ENCODE measurements around the gene VRK2.
"Not testable (repeated sequence)": the region's sequence is repeated elsewhere in the genome, so short reads cannot be mapped to it uniquely, and the experiment has no call there.

The VRK2 gene

GRCh38 chr2:58145769-58146168 lies 99.2 kb downstream of the VRK2 start:
- H3K27ac ChIP-seq, H3K4me3 ChIP-seq: not testable (repeated sequence)

GRCh38 chr2:58146707-58147106 lies 100.1 kb downstream of the VRK2 start:
- Histone ChIP-seq H3K4me3 (no peak overlapping the region), H3K27ac (no peak overlapping the region)

- H3K4me3 ChIP-seq: no peak overlapping the region
- H3K27ac ChIP-seq: no peak overlapping the region
Measured at GRCh38 chr2:58155160-58155778, 108.7 kb downstream of the VRK2 start.

- no peak overlapping the region for H3K4me3 ChIP-seq
- H3K27ac ChIP-seq: no peak overlapping the region
Measured at GRCh38 chr2:58156780-58157179, 110.2 kb downstream of the VRK2 start.

- no peak overlapping the region for H3K4me3 ChIP-seq
- H3K27ac ChIP-seq: no peak overlapping the region
Measured at GRCh38 chr2:58157754-58158153, 111.1 kb downstream of the VRK2 start.

GRCh38 chr2:58158481-58158880 lies 111.9 kb downstream of the VRK2 start:
- Histone ChIP-seq H3K4me3 (no peak overlapping the region), H3K27ac (no peak overlapping the region)

GRCh38 chr2:58163913-58164312 lies 117.3 kb downstream of the VRK2 start:
- Histone ChIP-seq H3K4me3 (no peak overlapping the region), H3K27ac (no peak overlapping the region)

GRCh38 chr2:58168130-58168529 lies 121.5 kb downstream of the VRK2 start:
- H3K27ac ChIP-seq: not testable (repeated sequence)

GRCh38 chr2:58169845-58170244 lies 123.2 kb downstream of the VRK2 start:
- not testable (repeated sequence) for H3K4me3 ChIP-seq, H3K27ac ChIP-seq

More at GRCh38 chr2:58168130-58168529, 121.5 kb downstream of the VRK2 start:
- not testable (repeated sequence) for H3K4me3 ChIP-seq

GRCh38 chr2:58170334-58170933 lies 123.8 kb downstream of the VRK2 start:
- not testable (repeated sequence) for H3K4me3 ChIP-seq, H3K27ac ChIP-seq

GRCh38 chr2:58171831-58172230 lies 125.2 kb downstream of the VRK2 start:
- not testable (repeated sequence) for H3K27ac ChIP-seq, H3K4me3 ChIP-seq

GRCh38 chr2:58177187-58177586 lies 130.6 kb downstream of the VRK2 start:
- not testable (repeated sequence) for H3K27ac ChIP-seq

GRCh38 chr2:58180175-58180574 lies 133.6 kb downstream of the VRK2 start:
- H3K4me3 ChIP-seq, H3K27ac ChIP-seq: not testable (repeated sequence)

More at GRCh38 chr2:58177187-58177586, 130.6 kb downstream of the VRK2 start:
- not testable (repeated sequence) for H3K4me3 ChIP-seq

GRCh38 chr2:58180635-58181034 lies 134.0 kb downstream of the VRK2 start:
- no peak overlapping the region for H3K27ac ChIP-seq

GRCh38 chr2:58182527-58182926 lies 135.9 kb downstream of the VRK2 start:
- no peak overlapping the region for H3K27ac ChIP-seq
- H3K4me3 ChIP-seq: no peak overlapping the region

More at GRCh38 chr2:58180635-58181034, 134.0 kb downstream of the VRK2 start:
- no peak overlapping the region for H3K4me3 ChIP-seq

GRCh38 chr2:58186501-58186900 lies 139.9 kb downstream of the VRK2 start:
- no peak overlapping the region for H3K27ac ChIP-seq

GRCh38 chr2:58187022-58187421 lies 140.4 kb downstream of the VRK2 start:
- H3K27ac ChIP-seq, H3K4me3 ChIP-seq: not testable (repeated sequence)

More at GRCh38 chr2:58186501-58186900, 139.9 kb downstream of the VRK2 start:
- no peak overlapping the region for H3K4me3 ChIP-seq

GRCh38 chr2:58194458-58194857 lies 147.9 kb downstream of the VRK2 start:
- Histone ChIP-seq H3K27ac (no peak overlapping the region), H3K4me3 (no peak overlapping the region)

- Histone ChIP-seq H3K4me3 (no peak overlapping the region), H3K27ac (no peak overlapping the region)
Measured at GRCh38 chr2:58195662-58196061, 149.1 kb downstream of the VRK2 start.

- H3K4me3 ChIP-seq: no peak overlapping the region
- no peak overlapping the region for H3K27ac ChIP-seq
Measured at GRCh38 chr2:58197894-58198293, 151.3 kb downstream of the VRK2 start.

- H3K4me3 ChIP-seq: no peak overlapping the region
- no peak overlapping the region for H3K27ac ChIP-seq
Measured at GRCh38 chr2:58202404-58202803, 155.8 kb downstream of the VRK2 start.

GRCh38 chr2:58203018-58203417 lies 156.4 kb downstream of the VRK2 start:
- H3K4me3 ChIP-seq: no peak overlapping the region
- no peak overlapping the region for H3K27ac ChIP-seq
